Occipital lobe (tissue), 2 donors: ENCODE measurements around the gene JAG2. TPM values are rescaled to one million over a fixed set of nuclear protein-coding genes. Genes with fewer than 3 reads are reported as not detected.

ENCODE experiments used
- DNase-seq: peaks from one replicate; lab custom pipeline; 2025; lab: John Stamatoyannopoulos, UW
- total RNA-seq: library from RNA; depleted of rRNA; stranded (reverse); fragments of >200 nt; gene quantifications from one replicate; pipeline ENCODE4 v1.2.3, GENCODE V29; 2014

JAG2 gene
- total RNA-seq, 1 donor from 2014 or later: 31.7 TPM

GRCh38 chr14:105139831-105140239 lies 28.7 kb downstream of the JAG2 start:
- DNase-seq: no peak

DNA sequence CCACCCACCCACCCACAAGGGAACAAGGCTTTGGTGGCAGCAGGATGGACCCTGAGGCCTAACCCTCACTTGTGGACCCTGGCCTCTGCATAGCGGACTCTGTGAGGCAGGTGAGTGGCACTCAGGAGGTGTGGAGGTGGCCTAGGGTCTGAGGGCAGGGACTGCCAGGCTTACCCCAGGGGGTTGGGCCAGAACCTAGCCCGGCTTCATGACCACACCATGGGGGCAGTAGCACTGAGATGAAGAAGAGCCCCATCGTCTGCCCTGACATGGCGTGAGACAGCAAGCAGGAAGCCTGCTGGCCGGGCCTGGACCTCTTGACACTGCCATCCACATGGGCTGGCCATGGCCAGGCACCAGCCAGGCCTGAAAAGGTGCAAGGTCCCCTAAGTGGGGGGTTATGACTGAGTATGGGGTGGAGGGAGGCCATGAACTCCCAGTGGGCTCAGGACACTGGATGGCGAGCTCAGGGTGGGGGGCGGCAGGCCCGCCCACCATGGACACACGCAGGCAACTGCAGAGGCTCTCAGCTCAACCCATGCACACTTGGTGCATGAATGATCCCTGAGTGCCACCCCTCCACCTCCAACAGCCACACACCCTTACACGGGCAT lies 29.3 kb downstream of the JAG2 start:
- DNase-seq: no peak

- DNase-seq: no peak
Measured at GRCh38 chr14:105138551-105139111, 29.9 kb downstream of the JAG2 start.

- DNase-seq: no peak
Measured at GRCh38 chr14:105138021-105138541, 30.5 kb downstream of the JAG2 start.

DNA sequence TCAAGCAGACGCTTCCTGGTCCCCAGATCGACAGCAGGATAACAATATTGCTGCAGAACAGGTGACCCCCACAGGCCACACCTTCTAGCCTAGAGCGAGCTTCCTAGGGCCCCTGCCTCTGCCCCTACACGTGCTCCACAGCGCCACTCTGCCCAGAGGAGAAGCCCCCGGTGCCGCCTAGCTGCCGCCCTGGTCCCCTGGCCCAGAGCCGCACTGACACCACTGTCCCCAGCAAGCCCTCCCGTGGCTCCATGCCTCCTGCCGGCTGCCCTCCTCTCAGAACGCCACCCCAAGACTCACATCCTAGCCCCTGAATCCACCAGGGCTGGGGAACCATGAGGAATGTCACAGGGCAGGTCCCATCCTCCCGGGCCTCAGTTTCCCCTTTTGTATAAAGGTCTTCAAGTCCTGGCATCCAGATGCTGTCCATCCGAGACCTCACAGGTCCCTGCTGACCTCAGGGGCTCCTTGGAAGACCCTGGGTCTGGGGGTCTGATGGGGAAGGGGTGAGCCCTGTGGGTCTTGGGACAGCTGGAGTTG lies 31.0 kb downstream of the JAG2 start:
- no peak for DNase-seq

DNA sequence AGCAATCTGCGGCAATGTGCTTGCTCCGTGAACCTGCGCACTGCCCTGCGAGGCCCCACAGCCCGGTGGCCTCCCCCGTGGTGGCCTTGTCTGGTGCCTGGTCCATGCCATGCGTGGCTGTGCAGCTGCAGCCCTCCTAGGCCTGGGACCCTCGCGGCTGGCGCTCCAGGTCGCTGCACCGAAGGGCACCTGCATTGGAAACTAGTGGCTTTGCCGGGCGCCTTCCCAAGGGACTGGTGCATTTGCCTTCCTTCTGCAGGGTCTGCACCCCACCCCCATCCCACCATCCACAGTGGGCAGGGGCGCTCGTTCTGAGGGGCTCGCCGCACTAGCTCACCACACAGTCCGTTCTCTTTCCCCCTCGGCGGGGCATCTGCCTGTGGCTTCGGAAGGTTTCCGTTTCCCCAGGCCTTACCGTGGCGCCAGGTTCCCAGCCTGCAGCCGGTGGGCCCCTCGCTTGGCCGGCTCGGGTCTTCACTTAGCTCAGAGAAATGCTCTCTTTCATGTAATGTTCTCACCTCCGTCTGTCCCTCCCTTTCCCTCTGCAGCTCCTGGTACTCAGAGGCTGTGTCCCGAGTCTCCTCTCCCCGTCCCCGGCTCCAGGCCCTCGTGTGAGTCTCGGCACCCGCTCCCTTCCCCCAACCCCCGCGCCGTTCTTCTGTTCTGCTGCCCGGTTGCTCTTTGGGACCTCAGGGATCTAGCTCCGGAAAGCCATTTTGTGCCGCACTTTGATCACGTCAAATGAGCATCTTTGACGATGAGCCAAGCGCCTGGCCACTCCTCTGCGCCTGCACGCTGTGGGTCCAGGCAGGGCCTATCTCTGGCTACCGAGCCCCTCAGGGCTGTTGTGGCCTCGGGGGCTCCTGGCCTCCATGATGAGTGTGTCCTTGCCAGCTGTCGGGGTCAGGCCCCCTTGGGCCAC lies 31.9 kb downstream of the JAG2 start:
- no peak for DNase-seq

GRCh38 chr14:105135700-105136395 lies 32.7 kb downstream of the JAG2 start:
- no peak for DNase-seq

GRCh38 chr14:105132921-105133654 lies 35.5 kb downstream of the JAG2 start:
- DNase-seq: no peak

- DNase-seq: no peak
Measured at GRCh38 chr14:105131241-105131640, 37.3 kb downstream of the JAG2 start.

DNA sequence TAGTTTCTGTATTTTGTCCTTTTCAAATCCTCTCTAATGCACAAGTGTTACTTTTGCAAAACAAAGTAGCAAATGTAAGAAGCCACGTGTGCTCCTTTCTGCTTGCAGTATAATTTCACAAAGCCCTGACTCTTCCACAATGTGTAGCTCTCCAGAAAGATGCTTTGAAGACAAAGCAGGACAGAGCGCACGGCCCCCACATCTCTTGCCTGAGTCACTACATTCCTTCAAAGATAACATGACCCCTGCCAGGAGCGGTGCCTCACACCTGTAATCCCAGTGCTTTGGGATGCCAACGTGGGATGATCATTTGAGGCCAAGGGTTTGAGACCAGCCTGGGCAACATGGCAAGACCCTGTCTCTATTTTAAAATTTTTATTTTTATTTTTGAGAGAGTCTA lies 40.5 kb downstream of the JAG2 start:
- DNase-seq: no peak

GRCh38 chr14:105126981-105127329 lies 41.6 kb downstream of the JAG2 start:
- DNase-seq: no peak

DNA sequence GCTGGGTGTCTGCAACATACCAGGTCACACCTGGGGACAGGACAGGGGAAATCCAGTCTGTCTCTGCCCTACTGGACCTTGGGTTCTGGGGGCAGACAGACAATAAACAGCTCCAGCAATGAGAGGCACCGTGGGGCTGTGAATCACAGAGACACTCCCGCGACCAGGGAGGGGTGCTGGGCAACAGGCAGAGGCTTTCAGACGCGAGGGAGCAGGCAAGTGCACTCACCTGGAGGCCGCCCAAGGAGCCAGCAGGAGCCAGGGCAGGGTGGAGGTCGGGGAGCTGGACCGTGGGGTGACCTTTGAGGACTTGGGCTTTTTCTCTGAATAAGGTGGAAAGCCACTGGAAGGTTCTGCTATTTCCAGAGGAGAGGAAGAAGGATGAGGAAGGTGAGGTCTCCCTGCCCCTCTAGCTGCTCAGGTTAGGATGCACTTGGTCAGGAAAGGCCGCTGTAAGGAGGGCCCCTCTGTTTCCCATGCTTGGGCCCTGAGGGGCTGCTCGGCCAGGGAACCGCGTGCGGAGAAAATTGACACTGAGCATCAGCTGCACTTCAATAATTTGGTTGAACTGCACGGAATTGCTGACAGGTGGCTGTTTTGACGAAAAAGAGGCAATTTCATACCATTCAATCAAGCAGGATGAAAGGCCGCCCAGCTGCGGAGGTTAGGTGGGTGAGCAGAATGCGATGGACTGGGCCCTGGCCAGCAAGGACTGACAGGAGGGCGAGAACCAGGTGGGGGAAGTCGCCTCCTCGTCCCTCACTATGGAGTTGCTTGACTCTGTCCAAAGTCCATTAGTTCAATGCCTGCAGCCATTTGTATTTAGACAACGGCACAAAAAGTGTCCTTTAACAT lies 42.2 kb downstream of the JAG2 start:
- no peak for DNase-seq

GRCh38 chr14:105124823-105125222 lies 43.8 kb downstream of the JAG2 start:
- DNase-seq: no peak

DNA sequence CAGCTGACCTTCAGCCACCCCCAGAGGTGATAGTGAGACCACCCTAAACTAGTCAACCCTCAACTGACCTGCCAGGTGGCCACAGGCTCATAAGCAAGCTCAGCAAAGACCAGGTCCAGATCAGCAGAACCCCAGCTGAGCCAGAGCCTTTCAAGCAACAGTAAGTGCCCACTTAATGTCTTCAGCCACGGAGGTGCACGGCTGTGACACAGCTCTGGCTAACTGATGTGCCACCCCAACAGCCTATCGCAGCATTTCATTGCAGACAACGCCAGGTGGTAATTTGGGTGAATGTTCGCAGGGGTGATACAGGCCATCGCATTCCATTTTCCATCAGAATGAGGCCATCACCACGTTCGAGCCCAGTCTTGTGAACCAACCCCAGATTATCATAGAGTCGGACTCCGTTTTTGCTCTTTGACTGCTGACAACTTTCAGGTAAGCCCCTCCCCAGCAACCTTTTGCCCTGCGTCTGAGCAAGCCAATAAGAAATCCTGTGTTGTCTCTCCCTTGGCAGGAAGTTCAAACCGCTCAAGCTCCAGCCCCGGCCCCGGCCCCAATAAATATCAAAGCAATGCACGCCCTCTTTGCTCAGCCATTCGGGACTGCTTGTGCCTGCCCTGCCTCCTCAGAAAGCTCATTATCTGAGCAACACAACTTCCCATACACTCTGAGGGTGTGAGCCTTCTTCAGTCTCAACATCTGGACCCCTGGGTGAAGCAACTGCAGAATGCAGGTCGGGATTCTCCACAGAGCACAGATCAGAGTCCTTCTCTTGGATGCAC lies 44.4 kb downstream of the JAG2 start:
- no peak for DNase-seq

DNA sequence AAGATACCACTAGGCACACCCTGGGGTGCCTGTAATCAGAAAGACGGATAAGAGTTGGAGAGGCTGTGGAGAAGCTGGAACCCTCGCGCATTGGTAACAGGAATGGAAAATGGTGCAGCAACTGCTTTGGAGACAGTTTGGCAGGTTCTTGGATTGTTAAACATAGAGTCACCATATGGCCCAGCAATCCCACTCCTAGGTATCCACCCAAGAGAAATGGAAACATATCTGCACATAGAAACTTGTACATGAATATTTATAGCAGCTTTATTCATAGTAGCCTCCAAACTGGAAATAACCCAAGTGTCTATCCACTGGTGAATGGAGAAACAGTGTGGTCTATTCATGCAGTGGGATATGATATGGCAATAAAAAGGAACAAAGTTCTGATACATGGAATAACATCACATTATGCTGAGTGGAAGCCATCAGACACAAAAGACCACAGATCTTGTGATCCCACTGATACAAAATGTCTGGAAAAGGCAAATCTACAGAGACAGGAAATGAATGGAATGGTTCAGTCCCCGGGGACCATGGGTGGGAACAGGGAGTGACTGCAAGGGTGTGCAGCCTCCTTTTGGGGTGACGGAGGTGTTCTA lies 45.4 kb downstream of the JAG2 start:
- DNase-seq: no peak

DNA sequence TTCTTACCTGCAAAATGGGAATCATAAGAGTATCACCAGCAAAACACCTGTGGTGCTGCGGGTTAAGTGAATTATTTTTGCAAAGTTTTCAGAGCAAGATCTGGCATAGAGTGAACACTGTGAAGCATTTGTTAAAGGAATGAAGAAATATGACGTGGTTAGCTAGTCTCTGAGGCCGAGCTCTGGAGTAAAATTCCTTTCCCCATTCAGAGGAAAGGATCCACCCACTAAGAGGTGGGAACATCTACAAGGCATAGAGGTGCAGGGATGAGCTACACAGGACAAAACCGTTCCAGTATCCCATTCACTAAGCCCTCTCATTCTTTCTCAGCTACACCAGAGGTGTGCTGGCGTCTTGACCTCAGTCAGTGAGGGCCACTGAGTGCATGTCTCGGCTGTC lies 48.5 kb downstream of the JAG2 start:
- DNase-seq: no peak

DNA sequence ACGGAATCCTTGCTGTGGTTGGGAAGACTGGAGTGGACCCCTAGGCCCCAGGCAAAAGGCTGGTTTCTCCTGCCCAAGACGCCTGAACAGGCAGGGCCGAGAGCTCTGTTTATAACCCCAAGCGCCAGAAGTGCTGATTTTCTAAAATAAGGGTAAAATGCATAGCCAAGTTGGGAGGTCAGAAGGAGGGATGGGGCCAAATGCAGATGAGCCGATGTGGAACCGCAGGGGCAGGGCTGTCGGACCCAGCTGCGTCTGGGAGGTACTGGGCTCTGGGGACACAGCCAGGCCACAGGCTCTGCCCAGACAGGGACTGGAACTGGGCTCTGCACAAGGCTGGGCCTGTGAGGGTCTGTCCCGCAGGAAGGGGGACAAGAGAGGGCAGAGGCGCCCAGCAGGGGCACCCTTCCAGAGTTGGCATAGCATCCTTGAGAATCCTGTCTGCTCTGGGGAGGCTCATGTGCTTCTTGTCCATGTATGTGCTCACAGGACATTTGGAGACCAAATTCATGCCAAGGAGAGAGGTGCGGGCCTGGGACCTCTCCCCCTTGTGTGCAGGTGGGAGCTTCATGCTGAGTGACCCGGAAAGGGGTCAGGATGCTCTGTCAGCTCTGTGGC lies 49.1 kb downstream of the JAG2 start:
- no peak for DNase-seq
